K562 (cell line): ENCODE measurements around the gene TEX38. TPM values are rescaled to one million over a fixed set of nuclear protein-coding genes. Genes with fewer than 3 reads are reported as not detected.

ENCODE experiments used
- ATAC-seq: fragments of 200-7000 bp; cut with Tn5 transposase; 3 replicates; pipeline ENCODE4 v1.9.1; 2020; ENCODE audit warnings: moderate library complexity
- BruUV-seq: library from RNA; stranded (reverse); fragments of 400-500 nt; replicated peaks from 2 replicates; lab custom pipeline; 2021; lab: Mats Ljungman, UMichigan
- CTCF ChIA-PET: fragments of 300-600 bp; formaldehyde crosslinking; extraction: SDS; loops from one replicate; lab custom pipeline; 2021; ENCODE audit warnings: low intra/inter-chr PET ratio; lab: Yijun Ruan, JAX
- POLR2A ChIA-PET: fragments of 300-600, 350-650 bp; sonication (Branson Sonifier 250); formaldehyde crosslinking; extraction: SDS; loops from one replicate; lab custom pipeline; 2021; ENCODE audit warnings: antibody characterized with exemption, inconsistent platforms; lab: Yijun Ruan, JAX
- DNase-seq, 4 experiments: peaks; one replicate each; pipeline versions ENCODE4 v3.0.0 to v3.0.0-alpha.2; 2011 to 2018; ENCODE audit warnings: low spot score in 3 of 4, mixed read lengths in 3 of 4; ENCODE audit errors: extremely low read depth in 1 of 4
- FAIRE-seq: peaks from 2 replicates; lab custom pipeline; 2011; peaks lifted over from hg19 to GRCh38; lab: Jason Lieb, UNC
- H2AFZ ChIP-seq: 2 replicates; pipeline ENCODE4 v1.6.0; 2011; ENCODE audit warnings: low read depth, low read length, control low read depth, inconsistent platforms
- H3K27ac ChIP-seq: fragments of 200-600 bp; 3 replicates; pipeline ENCODE4 v1.8.0; 2011; ENCODE audit warnings: low read depth, mild to moderate bottlenecking, control low read depth, inconsistent platforms, low read length, moderate library complexity, mixed read lengths; ENCODE audit errors: extremely low read depth
- H3K27me3 ChIP-seq, 2 experiments: fragments of 300-600 bp in 1 of 2; 2 replicates in 1 of 2; 3 replicates in 1 of 2; pipeline versions ENCODE4 v1.6.0 to v1.8.0; 2011; ENCODE audit warnings: inconsistent platforms in 2 of 2, low read length in 2 of 2, mild to moderate bottlenecking in 1 of 2, mixed read lengths in 1 of 2, moderate library complexity in 1 of 2; ENCODE audit not compliant: control insufficient read depth in 2 of 2, insufficient read depth in 2 of 2
- H3K36me3 ChIP-seq: fragments of 300-600 bp; 3 replicates; pipeline ENCODE4 v1.8.0; 2011; ENCODE audit warnings: mild to moderate bottlenecking, low read length, inconsistent platforms; ENCODE audit not compliant: control insufficient read depth, insufficient read depth
- H3K4me1 ChIP-seq, 2 experiments: fragments of 200-600 bp in 1 of 2; replicated peaks in 1 of 2; 2 replicates in 1 of 2; 3 replicates in 1 of 2; pipeline versions ENCODE4 v1.5.1 to v1.8.0; 2011; ENCODE audit warnings: inconsistent platforms in 2 of 2, low read length in 2 of 2, mild to moderate bottlenecking in 1 of 2, mixed read lengths in 1 of 2, moderate library complexity in 1 of 2; ENCODE audit not compliant: control insufficient read depth in 2 of 2, insufficient read depth in 2 of 2
- H3K4me2 ChIP-seq: 2 replicates; pipeline ENCODE4 v1.6.1; 2011; ENCODE audit warnings: low read length, control low read depth, inconsistent platforms, mixed read lengths; ENCODE audit not compliant: insufficient read depth
- H3K4me3 ChIP-seq: fragments of 200-600 bp; sonication (generic), shearing (Covaris generic); 2 replicates; pipeline ENCODE4 v1.5.1; 2016; ENCODE audit warnings: control low read depth, inconsistent platforms
- H3K79me2 ChIP-seq: fragments of 200-600 bp; 3 replicates; pipeline ENCODE4 v1.8.0; 2011; ENCODE audit warnings: low read length, inconsistent platforms; ENCODE audit not compliant: control insufficient read depth, insufficient read depth
- H3K9ac ChIP-seq, 2 experiments: 2 replicates each; pipeline versions ENCODE4 v1.6.0 to v1.6.1; 2011; ENCODE audit warnings: low read depth in 2 of 2, low read length in 2 of 2, control low read depth in 1 of 2, inconsistent platforms in 1 of 2, mild to moderate bottlenecking in 1 of 2, mixed read lengths in 1 of 2; ENCODE audit not compliant: insufficient read depth in 1 of 2
- H3K9me1 ChIP-seq: one replicate; pipeline ENCODE4 v1.6.0; 2011; ENCODE audit warnings: inconsistent platforms, mild to moderate bottlenecking, low read length, moderate library complexity; ENCODE audit not compliant: control insufficient read depth, insufficient read depth
- H3K9me3 ChIP-seq: replicated peaks from 2 replicates; pipeline ENCODE4 v1.5.1; 2011; ENCODE audit warnings: low read depth, low read length, inconsistent platforms; ENCODE audit not compliant: control insufficient read depth, insufficient read depth
- H4K20me1 ChIP-seq: replicated peaks from 2 replicates; pipeline ENCODE4 v1.6.1; 2011; ENCODE audit warnings: low read length, inconsistent platforms, mixed read lengths; ENCODE audit not compliant: control insufficient read depth, insufficient read depth
- ARID2 ChIP-seq: fragments of 450-650 bp; IDR thresholded peaks from 2 replicates; pipeline ENCODE4 v1.6.1; 2017; ENCODE audit warnings: antibody characterized with exemption, mild to moderate bottlenecking
- ERF ChIP-seq: fragments of 450-650 bp; formaldehyde crosslinking; IDR thresholded peaks from 2 replicates; pipeline ENCODE4 v1.4.0; 2020; ENCODE audit warnings: mild to moderate bottlenecking, mixed read lengths
- GTF2F1 ChIP-seq: IDR thresholded peaks from 2 replicates; pipeline ENCODE4 v1.6.1; 2011; ENCODE audit warnings: low read depth, low read length, improper control_type of control experiment
- HNRNPL ChIP-seq: fragments of 200-400 bp; formaldehyde crosslinking; IDR thresholded peaks from 2 replicates; pipeline ENCODE4 v1.6.1; 2017; ENCODE audit warnings: low read depth, mild to moderate bottlenecking, low read length
- KAT8 ChIP-seq: fragments of 450-650 bp; IDR thresholded peaks from 2 replicates; pipeline ENCODE4 v1.6.1; 2016; ENCODE audit warnings: low read depth, mild to moderate bottlenecking
- NR2F6 ChIP-seq: fragments of 450-650 bp; formaldehyde crosslinking; IDR thresholded peaks from 2 replicates; pipeline ENCODE4 v1.4.0; 2020; ENCODE audit warnings: mild to moderate bottlenecking
- TARDBP ChIP-seq: fragments of 450-650 bp; IDR thresholded peaks from 2 replicates; pipeline ENCODE4 v1.6.1; 2016
- WGBS: fragments of 100-300 bp; shearing (Covaris generic); methylation state at CpG from one replicate; pipeline ENCODE4 v1.1.6; 2016; ENCODE audit warnings: low coverage, mixed read lengths; ENCODE audit not compliant: insufficient coverage; ENCODE audit errors: missing lambda C conversion rate; 5-methylcytosine and 5-hydroxymethylcytosine counted together
- in situ Hi-C: fragments of 300-500 bp; cut with MboI; formaldehyde crosslinking; loops from 4 replicates; pipeline ENCODE4 v1.15.0; 2018; ENCODE audit warnings: inconsistent platforms, mixed read lengths
- intact Hi-C: fragments of 100-400 bp; cut with micrococcal nuclease; formaldehyde crosslinking; loops from 2 replicates; pipeline ENCODE4 v1.14.2; 2022
- polyA plus RNA-seq, 8 experiments: library from polyadenylated mRNA; depleted of rRNA in 4 of 8; stranded (reverse) in 5 of 8; unstranded in 3 of 8; fragments of >200 nt; fragmentation: Nextera tagmentation in 2 of 8; fragmentation: Illumina TruSeq in 1 of 8; extraction: Ambion mirVana in 2 of 8; extraction: Trizol in 1 of 8; gene quantifications; 2 replicates each; pipeline versions ENCODE4 v1.2.1 to v1.2.3, GENCODE V29; 2011 to 2014; ENCODE audit warnings: inconsistent platforms in 1 of 8, missing spikeins in 1 of 8
- total RNA-seq, 7 experiments: library from RNA; depleted of rRNA in 6 of 7; stranded (reverse); fragments of >200 nt in 6 of 7; fragmentation: Illumina TruSeq in 2 of 7; extraction: Trizol in 2 of 7; gene quantifications; 2 replicates each; pipeline versions ENCODE4 v1.2.1 to v1.2.3, GENCODE V29; 2011 to 2021; ENCODE audit warnings: low replicate concordance in 1 of 7
- TF ChIP-seq, protein P1 (sequence below): fragments of 200-600 bp; sonication (generic); IDR thresholded peaks from one replicate; pipeline ENCODE4 v1.6.1; 2012; ENCODE audit warnings: mild to moderate bottlenecking, low read depth, low read length, inconsistent platforms
- TF ChIP-seq, protein P2 (sequence below): fragments of 250-450 bp; sonication (Bioruptor Pico); IDR thresholded peaks from 2 replicates; pipeline ENCODE4 v1.4.0; 2020; ENCODE audit warnings: mild to moderate bottlenecking, moderate library complexity

TEX38 gene
- total and polyA plus RNA-seq, 9 of the 15 experiments (the other 6 are each of a cell fraction or from before 2014, with no cell fraction given) = not detected

DNA sequence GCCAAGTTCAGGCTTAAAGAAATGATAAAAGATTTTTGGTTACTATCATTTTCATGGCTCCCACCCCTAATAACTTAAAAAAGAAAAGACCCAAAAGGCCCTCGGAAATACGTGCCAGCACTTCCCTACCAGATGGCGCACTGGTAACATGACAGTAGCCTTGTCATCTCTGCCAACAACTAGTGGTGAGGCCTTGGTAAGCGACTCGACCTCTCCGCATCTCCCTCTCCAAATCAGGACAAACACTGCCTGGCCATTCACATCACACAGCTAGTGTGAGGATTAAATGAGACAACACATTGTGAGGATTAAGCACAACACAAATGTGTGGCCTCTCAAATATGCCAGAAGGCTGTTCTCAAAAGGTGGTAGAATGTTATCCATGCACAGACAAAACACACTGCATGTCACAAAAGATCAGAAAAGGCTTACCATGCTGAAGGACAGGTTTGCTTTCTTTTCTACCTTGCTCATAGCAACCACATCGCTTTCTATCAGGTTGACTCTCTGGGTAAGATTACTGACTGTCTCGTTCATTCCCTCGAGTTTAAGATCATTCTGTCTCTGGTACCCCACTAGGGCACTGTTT lies 16.4 kb downstream of the TEX38 start:
- no peaks in the 10 kb centered on the region for H4K20me1 ChIP-seq
- ChIA-PET POLR2A (interaction anchor here (0.6 to 0.7 kb wide), 2 partner anchors 84 to 264 kb away, joined by 3 to 4 read pairs; partner anchors contain the start of gene MKNK1), CTCF (no interaction called here)
- no peak overlapping the region for H3K9ac ChIP-seq
- FAIRE-seq = no peak
- H3K9me3 ChIP-seq = no peaks in the 10 kb centered on the region
- no peak overlapping the region for H3K4me2 ChIP-seq
- H3K4me1 ChIP-seq = no peaks in the 10 kb centered on the region
- ATAC-seq = no peak
- H2AFZ ChIP-seq = no peak overlapping the region
- intact Hi-C loops (no loop called here), in situ Hi-C loops (no loop called here)
- H3K79me2 ChIP-seq = no peaks in the 10 kb centered on the region
- no TSS peak for BruUV-seq
- no peak for DNase-seq
- no peaks in the 10 kb centered on the region for H3K27me3 ChIP-seq
- H3K4me3 ChIP-seq = no peak overlapping the region
- H3K36me3 ChIP-seq = peaks cover 97% of the 10 kb centered on the region
- no peak overlapping the region for H3K27ac ChIP-seq
- WGBS = 95% methylated on average over 9 of the region's 9 CpGs
- H3K9me1 ChIP-seq = no peaks in the 10 kb centered on the region
- TF ChIP-seq ARID2 = no peak
- no peak for TF ChIP-seq NR2F6 (CRISPR knock-in tag)
- TF ChIP-seq, protein P1, sequence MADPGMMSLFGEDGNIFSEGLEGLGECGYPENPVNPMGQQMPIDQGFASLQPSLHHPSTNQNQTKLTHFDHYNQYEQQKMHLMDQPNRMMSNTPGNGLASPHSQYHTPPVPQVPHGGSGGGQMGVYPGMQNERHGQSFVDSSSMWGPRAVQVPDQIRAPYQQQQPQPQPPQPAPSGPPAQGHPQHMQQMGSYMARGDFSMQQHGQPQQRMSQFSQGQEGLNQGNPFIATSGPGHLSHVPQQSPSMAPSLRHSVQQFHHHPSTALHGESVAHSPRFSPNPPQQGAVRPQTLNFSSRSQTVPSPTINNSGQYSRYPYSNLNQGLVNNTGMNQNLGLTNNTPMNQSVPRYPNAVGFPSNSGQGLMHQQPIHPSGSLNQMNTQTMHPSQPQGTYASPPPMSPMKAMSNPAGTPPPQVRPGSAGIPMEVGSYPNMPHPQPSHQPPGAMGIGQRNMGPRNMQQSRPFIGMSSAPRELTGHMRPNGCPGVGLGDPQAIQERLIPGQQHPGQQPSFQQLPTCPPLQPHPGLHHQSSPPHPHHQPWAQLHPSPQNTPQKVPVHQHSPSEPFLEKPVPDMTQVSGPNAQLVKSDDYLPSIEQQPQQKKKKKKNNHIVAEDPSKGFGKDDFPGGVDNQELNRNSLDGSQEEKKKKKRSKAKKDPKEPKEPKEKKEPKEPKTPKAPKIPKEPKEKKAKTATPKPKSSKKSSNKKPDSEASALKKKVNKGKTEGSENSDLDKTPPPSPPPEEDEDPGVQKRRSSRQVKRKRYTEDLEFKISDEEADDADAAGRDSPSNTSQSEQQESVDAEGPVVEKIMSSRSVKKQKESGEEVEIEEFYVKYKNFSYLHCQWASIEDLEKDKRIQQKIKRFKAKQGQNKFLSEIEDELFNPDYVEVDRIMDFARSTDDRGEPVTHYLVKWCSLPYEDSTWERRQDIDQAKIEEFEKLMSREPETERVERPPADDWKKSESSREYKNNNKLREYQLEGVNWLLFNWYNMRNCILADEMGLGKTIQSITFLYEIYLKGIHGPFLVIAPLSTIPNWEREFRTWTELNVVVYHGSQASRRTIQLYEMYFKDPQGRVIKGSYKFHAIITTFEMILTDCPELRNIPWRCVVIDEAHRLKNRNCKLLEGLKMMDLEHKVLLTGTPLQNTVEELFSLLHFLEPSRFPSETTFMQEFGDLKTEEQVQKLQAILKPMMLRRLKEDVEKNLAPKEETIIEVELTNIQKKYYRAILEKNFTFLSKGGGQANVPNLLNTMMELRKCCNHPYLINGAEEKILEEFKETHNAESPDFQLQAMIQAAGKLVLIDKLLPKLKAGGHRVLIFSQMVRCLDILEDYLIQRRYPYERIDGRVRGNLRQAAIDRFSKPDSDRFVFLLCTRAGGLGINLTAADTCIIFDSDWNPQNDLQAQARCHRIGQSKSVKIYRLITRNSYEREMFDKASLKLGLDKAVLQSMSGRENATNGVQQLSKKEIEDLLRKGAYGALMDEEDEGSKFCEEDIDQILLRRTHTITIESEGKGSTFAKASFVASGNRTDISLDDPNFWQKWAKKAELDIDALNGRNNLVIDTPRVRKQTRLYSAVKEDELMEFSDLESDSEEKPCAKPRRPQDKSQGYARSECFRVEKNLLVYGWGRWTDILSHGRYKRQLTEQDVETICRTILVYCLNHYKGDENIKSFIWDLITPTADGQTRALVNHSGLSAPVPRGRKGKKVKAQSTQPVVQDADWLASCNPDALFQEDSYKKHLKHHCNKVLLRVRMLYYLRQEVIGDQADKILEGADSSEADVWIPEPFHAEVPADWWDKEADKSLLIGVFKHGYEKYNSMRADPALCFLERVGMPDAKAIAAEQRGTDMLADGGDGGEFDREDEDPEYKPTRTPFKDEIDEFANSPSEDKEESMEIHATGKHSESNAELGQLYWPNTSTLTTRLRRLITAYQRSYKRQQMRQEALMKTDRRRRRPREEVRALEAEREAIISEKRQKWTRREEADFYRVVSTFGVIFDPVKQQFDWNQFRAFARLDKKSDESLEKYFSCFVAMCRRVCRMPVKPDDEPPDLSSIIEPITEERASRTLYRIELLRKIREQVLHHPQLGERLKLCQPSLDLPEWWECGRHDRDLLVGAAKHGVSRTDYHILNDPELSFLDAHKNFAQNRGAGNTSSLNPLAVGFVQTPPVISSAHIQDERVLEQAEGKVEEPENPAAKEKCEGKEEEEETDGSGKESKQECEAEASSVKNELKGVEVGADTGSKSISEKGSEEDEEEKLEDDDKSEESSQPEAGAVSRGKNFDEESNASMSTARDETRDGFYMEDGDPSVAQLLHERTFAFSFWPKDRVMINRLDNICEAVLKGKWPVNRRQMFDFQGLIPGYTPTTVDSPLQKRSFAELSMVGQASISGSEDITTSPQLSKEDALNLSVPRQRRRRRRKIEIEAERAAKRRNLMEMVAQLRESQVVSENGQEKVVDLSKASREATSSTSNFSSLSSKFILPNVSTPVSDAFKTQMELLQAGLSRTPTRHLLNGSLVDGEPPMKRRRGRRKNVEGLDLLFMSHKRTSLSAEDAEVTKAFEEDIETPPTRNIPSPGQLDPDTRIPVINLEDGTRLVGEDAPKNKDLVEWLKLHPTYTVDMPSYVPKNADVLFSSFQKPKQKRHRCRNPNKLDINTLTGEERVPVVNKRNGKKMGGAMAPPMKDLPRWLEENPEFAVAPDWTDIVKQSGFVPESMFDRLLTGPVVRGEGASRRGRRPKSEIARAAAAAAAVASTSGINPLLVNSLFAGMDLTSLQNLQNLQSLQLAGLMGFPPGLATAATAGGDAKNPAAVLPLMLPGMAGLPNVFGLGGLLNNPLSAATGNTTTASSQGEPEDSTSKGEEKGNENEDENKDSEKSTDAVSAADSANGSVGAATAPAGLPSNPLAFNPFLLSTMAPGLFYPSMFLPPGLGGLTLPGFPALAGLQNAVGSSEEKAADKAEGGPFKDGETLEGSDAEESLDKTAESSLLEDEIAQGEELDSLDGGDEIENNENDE = no peak
- TF ChIP-seq ERF (CRISPR knock-in tag) = no peak
- no peak for TF ChIP-seq GTF2F1
- TF ChIP-seq KAT8 = no peak
- TF ChIP-seq TARDBP = no peak
- TF ChIP-seq HNRNPL = no peak
- TF ChIP-seq, protein P2, sequence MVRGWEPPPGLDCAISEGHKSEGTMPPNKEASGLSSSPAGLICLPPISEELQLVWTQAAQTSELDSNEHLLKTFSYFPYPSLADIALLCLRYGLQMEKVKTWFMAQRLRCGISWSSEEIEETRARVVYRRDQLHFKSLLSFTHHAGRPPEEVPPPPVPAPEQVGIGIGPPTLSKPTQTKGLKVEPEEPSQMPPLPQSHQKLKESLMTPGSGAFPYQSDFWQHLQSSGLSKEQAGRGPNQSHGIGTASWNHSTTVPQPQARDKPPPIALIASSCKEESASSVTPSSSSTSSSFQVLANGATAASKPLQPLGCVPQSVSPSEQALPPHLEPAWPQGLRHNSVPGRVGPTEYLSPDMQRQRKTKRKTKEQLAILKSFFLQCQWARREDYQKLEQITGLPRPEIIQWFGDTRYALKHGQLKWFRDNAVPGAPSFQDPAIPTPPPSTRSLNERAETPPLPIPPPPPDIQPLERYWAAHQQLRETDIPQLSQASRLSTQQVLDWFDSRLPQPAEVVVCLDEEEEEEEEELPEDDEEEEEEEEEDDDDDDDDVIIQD (CRISPR knock-in tag) = no peak
